ENCODE measurements around the gene WASL. TPM values are rescaled to one million over a fixed set of nuclear protein-coding genes. Genes with fewer than 3 reads are reported as not detected.

Gene WASL
- total RNA-seq, 1 experiment from 2014 or later: 39.3 TPM

DNA sequence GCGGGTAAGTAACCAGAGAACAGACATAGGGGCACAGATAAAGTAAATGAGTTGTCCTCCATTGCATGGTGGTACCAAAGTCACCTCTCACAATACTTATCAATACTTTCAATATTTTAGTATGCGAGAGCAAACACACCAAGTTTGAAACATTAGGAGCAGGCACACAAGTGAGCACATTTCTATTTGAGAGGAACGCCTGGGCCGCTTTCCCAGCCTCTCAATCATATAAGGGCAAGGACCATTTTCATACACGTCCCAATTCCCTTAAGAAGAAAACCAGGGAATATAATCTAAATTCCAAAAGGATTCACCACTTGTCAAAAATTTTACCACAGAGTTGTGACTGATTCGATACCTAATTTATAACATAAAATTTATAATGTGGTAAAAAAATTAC is 85.6 kb downstream of the WASL start:
- no peak overlapping the region for H3K56ac ChIP-seq (ENCODE audit: insufficient read length, low read depth, low read length)
- H2BK15ac ChIP-seq (ENCODE audit: low read depth, low read length): no peak overlapping the region
- Mint-ChIP-seq H3K4me1 (peaks cover 10 to 20% of the 10 kb centered on the region in 2 experiments), H3K4me3 (no peak overlapping the region), H3K27ac (no peak overlapping the region), H3K27me3 (ENCODE audit: low read depth) (no peaks in the 10 kb centered on the region), H3K9me3 (no peaks in the 10 kb centered on the region), H3K36me3 (ENCODE audit: insufficient read depth in 1 of 3, low read depth in 3 of 3) (no peaks in the 10 kb centered on the region; a peak in 1 of 7 replicates)
- H2BK5ac ChIP-seq (ENCODE audit: insufficient read length, low read length): no peak overlapping the region
- TF ChIP-seq, protein P1, sequence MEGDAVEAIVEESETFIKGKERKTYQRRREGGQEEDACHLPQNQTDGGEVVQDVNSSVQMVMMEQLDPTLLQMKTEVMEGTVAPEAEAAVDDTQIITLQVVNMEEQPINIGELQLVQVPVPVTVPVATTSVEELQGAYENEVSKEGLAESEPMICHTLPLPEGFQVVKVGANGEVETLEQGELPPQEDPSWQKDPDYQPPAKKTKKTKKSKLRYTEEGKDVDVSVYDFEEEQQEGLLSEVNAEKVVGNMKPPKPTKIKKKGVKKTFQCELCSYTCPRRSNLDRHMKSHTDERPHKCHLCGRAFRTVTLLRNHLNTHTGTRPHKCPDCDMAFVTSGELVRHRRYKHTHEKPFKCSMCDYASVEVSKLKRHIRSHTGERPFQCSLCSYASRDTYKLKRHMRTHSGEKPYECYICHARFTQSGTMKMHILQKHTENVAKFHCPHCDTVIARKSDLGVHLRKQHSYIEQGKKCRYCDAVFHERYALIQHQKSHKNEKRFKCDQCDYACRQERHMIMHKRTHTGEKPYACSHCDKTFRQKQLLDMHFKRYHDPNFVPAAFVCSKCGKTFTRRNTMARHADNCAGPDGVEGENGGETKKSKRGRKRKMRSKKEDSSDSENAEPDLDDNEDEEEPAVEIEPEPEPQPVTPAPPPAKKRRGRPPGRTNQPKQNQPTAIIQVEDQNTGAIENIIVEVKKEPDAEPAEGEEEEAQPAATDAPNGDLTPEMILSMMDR (conservative IDR thresholded peaks at IDR 0.05): no peak
- no peak overlapping the region for H2AK5ac ChIP-seq (ENCODE audit: insufficient read length, low read length)
- H3K9ac ChIP-seq (ENCODE audit: extremely low read depth, insufficient read length, low read length): no peak overlapping the region
- no peak overlapping the region for H2BK120ac ChIP-seq (ENCODE audit: low read depth, low read length, poor library complexity, severe bottlenecking)
- H3K9me3 ChIP-seq (ENCODE audit: control insufficient read depth, low read depth, low read length): no peaks in the 10 kb centered on the region
- no peak overlapping the region for H3K4ac ChIP-seq (ENCODE audit: low read depth, low read length)
- no peak overlapping the region for H3K18ac ChIP-seq (ENCODE audit: insufficient read length, low read depth, low read length)
- no peak overlapping the region for H3K4me2 ChIP-seq (ENCODE audit: insufficient read depth, insufficient read length, low read length)
- H3K23me2 ChIP-seq (ENCODE audit: insufficient read length, low read depth, low read length, poor library complexity, severe bottlenecking): no peaks in the 10 kb centered on the region
- H2AFZ ChIP-seq (ENCODE audit: low read length): no peak overlapping the region
- H3K14ac ChIP-seq (ENCODE audit: insufficient read depth, low read length): no peak overlapping the region
- H4K5ac ChIP-seq (ENCODE audit: insufficient read length, low read depth, low read length): no peak overlapping the region
- H3K4me1 ChIP-seq (ENCODE audit: insufficient read depth, low read length): no peaks in the 10 kb centered on the region
- H3K27ac ChIP-seq (ENCODE audit: insufficient read length, low read depth, low read length): no peak overlapping the region
- H3K79me2 ChIP-seq (ENCODE audit: insufficient read depth, low read length): no peaks in the 10 kb centered on the region
- DNase-seq: no peak
- H3K79me1 ChIP-seq (ENCODE audit: insufficient read depth, low read depth, low read length, poor library complexity, severe bottlenecking): no peaks in the 10 kb centered on the region
- H4K91ac ChIP-seq (ENCODE audit: insufficient read length, low read depth, low read length): no peak overlapping the region
- H3K23ac ChIP-seq (ENCODE audit: insufficient read length, low read depth, low read length): no peak overlapping the region
- no peaks in the 10 kb centered on the region for H3K27me3 ChIP-seq (ENCODE audit: insufficient read depth, low read length)
- H2BK12ac ChIP-seq (ENCODE audit: insufficient read length, low read depth, low read length): no peak overlapping the region
- no peak overlapping the region for H3T11ph ChIP-seq (ENCODE audit: low read length)
- no peaks in the 10 kb centered on the region for H4K20me1 ChIP-seq (ENCODE audit: control insufficient read depth, insufficient read depth, insufficient read length)
- no peak overlapping the region for H2BK20ac ChIP-seq (ENCODE audit: low read depth, low read length, poor library complexity, severe bottlenecking)
- H4K8ac ChIP-seq (replicated peaks; ENCODE audit: insufficient read length, low read depth, low read length): no peak overlapping the region
- WGBS (ENCODE audit: extremely low coverage, insufficient read length, low lambda C conversion rate): no CpG with 5 or more reads among the region's 6 CpGs
